Smooth muscle cell of the brain vasculature (primary cell): ENCODE results near the gene PLP1.

Source experiments
- DNase-seq: peaks from one replicate; pipeline ENCODE4 v3.0.0-alpha.2; 2012; ENCODE audit warnings: low read depth, low spot score

PLP1 gene

GRCh38 chrX:103825881-103826280 is 49.2 kb downstream of the PLP1 start:
- DNase-seq: no peak

GRCh38 chrX:103828529-103828928 is 51.9 kb downstream of the PLP1 start:
- no peak for DNase-seq

- no peak for DNase-seq
Observed at GRCh38 chrX:103830848-103831247, 54.2 kb downstream of the PLP1 start.

GRCh38 chrX:103831342-103831802 is 54.7 kb downstream of the PLP1 start:
- DNase-seq: no peak

GRCh38 chrX:103831803-103832544 is 55.3 kb downstream of the PLP1 start, which contains the start of gene RAB9B:
TSS of gene RAB9B (minus strand) at chrX:103832257. CDS start at chrX:103825784, 6,473 bp downstream.
- no peak for DNase-seq

- no peak for DNase-seq
Observed at GRCh38 chrX:103839404-103839803, 62.8 kb downstream of the PLP1 start.
